Measurements from ENCODE around the gene NPAS1. TPM values are rescaled to one million over a fixed set of nuclear protein-coding genes. Genes with fewer than 3 reads are reported as not detected.
A peak's percentile ranks its signal among the peaks of the same experiment; 100 is the strongest.

The NPAS1 gene
- total and polyA plus RNA-seq, 2 of the 13 experiments (the other 11 are each of a cell fraction or from before 2014, with no cell fraction given), result 0.35 to 2.9 TPM

DNA sequence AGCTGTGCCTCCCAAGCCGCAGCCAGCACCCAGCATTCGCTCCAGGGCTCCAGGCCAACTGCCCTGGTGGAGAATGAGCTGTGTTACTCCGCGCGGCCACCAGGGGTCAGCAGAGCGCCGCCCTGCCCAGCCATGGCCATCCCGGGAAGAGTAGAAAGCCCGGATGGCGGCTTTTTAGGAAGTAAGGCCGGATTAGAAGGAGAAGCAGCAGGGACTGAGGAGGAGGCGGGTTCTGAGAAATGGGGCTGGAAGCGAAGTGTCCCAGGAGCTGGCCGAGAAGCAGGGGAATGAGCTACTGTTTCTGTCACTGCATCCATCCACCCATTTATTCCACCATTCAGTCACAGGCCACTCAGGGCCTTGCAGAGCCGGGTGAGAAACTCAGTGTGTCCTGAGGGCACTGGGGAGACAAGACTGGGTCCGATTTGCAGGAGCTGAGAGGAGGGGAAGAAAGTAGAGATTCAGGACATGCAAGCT, 6.6 kb upstream of the NPAS1 start (continued):
- TF ChIP-seq, protein P1, sequence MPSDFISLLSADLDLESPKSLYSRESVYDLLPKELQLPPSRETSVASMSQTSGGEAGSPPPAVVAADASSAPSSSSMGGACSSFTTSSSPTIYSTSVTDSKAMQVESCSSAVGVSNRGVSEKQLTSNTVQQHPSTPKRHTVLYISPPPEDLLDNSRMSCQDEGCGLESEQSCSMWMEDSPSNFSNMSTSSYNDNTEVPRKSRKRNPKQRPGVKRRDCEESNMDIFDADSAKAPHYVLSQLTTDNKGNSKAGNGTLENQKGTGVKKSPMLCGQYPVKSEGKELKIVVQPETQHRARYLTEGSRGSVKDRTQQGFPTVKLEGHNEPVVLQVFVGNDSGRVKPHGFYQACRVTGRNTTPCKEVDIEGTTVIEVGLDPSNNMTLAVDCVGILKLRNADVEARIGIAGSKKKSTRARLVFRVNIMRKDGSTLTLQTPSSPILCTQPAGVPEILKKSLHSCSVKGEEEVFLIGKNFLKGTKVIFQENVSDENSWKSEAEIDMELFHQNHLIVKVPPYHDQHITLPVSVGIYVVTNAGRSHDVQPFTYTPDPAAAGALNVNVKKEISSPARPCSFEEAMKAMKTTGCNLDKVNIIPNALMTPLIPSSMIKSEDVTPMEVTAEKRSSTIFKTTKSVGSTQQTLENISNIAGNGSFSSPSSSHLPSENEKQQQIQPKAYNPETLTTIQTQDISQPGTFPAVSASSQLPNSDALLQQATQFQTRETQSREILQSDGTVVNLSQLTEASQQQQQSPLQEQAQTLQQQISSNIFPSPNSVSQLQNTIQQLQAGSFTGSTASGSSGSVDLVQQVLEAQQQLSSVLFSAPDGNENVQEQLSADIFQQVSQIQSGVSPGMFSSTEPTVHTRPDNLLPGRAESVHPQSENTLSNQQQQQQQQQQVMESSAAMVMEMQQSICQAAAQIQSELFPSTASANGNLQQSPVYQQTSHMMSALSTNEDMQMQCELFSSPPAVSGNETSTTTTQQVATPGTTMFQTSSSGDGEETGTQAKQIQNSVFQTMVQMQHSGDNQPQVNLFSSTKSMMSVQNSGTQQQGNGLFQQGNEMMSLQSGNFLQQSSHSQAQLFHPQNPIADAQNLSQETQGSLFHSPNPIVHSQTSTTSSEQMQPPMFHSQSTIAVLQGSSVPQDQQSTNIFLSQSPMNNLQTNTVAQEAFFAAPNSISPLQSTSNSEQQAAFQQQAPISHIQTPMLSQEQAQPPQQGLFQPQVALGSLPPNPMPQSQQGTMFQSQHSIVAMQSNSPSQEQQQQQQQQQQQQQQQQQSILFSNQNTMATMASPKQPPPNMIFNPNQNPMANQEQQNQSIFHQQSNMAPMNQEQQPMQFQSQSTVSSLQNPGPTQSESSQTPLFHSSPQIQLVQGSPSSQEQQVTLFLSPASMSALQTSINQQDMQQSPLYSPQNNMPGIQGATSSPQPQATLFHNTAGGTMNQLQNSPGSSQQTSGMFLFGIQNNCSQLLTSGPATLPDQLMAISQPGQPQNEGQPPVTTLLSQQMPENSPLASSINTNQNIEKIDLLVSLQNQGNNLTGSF (CRISPR knock-in tag; IDR thresholded peaks at IDR 0.05), result 0 out of 2 replicates have a peak, but pooled peaks have one; percentile 44
- TF ChIP-seq YEATS4 (CRISPR knock-in tag; IDR thresholded peaks at IDR 0.05; ENCODE audit: borderline replicate concordance) (no peak), KAT8 (CRISPR knock-in tag; IDR thresholded peaks at IDR 0.05) (peak; percentile 65), PHF21A (CRISPR knock-in tag; IDR thresholded peaks at IDR 0.05) (peak; percentile 20; the same call in 1 of the 2 replicates), ZBTB20 (CRISPR knock-in tag; IDR thresholded peaks at IDR 0.05; ENCODE audit: borderline replicate concordance, low read depth) (no peak), TBX2 (CRISPR knock-in tag; IDR thresholded peaks at IDR 0.05; ENCODE audit: borderline replicate concordance) (peak; percentile 43; the same call in 1 of the 2 replicates), ZNF496 (CRISPR knock-in tag; IDR thresholded peaks at IDR 0.05; ENCODE audit: insufficient replicate concordance) (no peak), ZFY (CRISPR knock-in tag; IDR thresholded peaks at IDR 0.05) (peak; percentile 51; the same call in 1 of the 2 replicates), ZC3H4 (CRISPR knock-in tag; IDR thresholded peaks at IDR 0.05; ENCODE audit: borderline replicate concordance) (no peak), NONO (IDR thresholded peaks at IDR 0.05) (no peak), NONO (CRISPR knock-in tag; conservative IDR thresholded peaks at IDR 0.05) (no peak), CHD4 (IDR thresholded peaks at IDR 0.05; ENCODE audit: borderline replicate concordance, low read length) (no peak)
- TF ChIP-seq, protein P2, sequence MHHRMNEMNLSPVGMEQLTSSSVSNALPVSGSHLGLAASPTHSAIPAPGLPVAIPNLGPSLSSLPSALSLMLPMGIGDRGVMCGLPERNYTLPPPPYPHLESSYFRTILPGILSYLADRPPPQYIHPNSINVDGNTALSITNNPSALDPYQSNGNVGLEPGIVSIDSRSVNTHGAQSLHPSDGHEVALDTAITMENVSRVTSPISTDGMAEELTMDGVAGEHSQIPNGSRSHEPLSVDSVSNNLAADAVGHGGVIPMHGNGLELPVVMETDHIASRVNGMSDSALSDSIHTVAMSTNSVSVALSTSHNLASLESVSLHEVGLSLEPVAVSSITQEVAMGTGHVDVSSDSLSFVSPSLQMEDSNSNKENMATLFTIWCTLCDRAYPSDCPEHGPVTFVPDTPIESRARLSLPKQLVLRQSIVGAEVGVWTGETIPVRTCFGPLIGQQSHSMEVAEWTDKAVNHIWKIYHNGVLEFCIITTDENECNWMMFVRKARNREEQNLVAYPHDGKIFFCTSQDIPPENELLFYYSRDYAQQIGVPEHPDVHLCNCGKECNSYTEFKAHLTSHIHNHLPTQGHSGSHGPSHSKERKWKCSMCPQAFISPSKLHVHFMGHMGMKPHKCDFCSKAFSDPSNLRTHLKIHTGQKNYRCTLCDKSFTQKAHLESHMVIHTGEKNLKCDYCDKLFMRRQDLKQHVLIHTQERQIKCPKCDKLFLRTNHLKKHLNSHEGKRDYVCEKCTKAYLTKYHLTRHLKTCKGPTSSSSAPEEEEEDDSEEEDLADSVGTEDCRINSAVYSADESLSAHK (CRISPR knock-in tag; IDR thresholded peaks at IDR 0.05; ENCODE audit: borderline replicate concordance), result no peak
- TF ChIP-seq, protein P3, sequence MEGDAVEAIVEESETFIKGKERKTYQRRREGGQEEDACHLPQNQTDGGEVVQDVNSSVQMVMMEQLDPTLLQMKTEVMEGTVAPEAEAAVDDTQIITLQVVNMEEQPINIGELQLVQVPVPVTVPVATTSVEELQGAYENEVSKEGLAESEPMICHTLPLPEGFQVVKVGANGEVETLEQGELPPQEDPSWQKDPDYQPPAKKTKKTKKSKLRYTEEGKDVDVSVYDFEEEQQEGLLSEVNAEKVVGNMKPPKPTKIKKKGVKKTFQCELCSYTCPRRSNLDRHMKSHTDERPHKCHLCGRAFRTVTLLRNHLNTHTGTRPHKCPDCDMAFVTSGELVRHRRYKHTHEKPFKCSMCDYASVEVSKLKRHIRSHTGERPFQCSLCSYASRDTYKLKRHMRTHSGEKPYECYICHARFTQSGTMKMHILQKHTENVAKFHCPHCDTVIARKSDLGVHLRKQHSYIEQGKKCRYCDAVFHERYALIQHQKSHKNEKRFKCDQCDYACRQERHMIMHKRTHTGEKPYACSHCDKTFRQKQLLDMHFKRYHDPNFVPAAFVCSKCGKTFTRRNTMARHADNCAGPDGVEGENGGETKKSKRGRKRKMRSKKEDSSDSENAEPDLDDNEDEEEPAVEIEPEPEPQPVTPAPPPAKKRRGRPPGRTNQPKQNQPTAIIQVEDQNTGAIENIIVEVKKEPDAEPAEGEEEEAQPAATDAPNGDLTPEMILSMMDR (CRISPR knock-in tag; IDR thresholded peaks at IDR 0.05), result peak; percentile 96
- TF ChIP-seq, protein P4, sequence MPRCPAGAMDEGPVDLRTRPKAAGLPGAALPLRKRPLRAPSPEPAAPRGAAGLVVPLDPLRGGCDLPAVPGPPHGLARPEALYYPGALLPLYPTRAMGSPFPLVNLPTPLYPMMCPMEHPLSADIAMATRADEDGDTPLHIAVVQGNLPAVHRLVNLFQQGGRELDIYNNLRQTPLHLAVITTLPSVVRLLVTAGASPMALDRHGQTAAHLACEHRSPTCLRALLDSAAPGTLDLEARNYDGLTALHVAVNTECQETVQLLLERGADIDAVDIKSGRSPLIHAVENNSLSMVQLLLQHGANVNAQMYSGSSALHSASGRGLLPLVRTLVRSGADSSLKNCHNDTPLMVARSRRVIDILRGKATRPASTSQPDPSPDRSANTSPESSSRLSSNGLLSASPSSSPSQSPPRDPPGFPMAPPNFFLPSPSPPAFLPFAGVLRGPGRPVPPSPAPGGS (CRISPR knock-in tag; IDR thresholded peaks at IDR 0.05), result peak; percentile 39; the same call in 1 of the 2 replicates
- TF ChIP-seq, protein P5, sequence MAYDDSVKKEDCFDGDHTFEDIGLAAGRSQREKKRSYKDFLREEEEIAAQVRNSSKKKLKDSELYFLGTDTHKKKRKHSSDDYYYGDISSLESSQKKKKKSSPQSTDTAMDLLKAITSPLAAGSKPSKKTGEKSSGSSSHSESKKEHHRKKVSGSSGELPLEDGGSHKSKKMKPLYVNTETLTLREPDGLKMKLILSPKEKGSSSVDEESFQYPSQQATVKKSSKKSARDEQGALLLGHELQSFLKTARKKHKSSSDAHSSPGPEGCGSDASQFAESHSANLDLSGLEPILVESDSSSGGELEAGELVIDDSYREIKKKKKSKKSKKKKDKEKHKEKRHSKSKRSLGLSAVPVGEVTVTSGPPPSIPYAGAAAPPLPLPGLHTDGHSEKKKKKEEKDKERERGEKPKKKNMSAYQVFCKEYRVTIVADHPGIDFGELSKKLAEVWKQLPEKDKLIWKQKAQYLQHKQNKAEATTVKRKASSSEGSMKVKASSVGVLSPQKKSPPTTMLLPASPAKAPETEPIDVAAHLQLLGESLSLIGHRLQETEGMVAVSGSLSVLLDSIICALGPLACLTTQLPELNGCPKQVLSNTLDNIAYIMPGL (CRISPR knock-in tag; IDR thresholded peaks at IDR 0.05; ENCODE audit: borderline replicate concordance in 1 of 2, low read depth in 1 of 2), result peak; percentile 57 to 79; a peak in 3 of 4 replicates
